ENCODE results near the gene A1BG.

The A1BG gene

DNA sequence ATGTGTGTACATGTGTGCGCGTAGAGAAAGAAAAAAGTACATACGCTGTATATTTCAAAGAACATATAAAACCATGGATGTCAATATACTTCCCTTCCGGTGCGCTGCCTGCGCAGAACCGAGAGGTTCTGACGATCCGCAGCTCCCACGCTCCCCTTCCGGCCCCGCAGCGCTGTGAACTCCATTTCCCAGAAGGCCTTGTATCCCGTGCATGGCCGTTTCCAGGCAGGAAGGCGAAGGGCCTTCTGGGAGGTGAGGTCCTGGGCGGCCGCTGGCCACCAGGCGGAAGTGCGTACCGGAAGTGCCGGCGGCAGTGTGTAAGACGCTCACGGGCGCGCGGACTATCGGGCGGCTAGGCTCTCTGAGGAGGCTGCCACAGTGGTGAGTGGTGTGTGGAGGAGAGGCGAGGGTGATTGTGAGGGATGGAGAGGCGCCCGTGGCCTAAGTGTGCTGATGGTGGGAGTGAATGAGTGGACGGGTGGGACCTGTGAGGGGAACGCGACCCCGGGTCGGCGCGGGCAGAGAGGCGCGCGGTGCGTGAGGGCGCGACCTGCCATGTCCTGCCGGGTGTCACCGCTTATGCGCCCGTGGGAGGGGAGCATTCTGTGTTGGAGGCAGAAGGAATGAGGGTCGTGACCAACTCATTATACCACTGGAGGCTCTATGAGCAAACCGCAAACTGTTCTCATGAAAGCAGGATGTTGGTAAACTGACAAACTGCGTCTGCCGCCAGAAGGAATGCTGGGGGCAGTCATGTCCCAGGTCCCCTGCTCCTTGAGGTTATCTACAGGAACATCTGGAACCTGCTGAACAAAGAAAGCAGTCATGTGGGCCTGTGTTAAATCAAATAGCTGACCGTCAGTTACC, 48.0 kb downstream of the A1BG start, which contains the start of gene ERVK3-1:
Gene ERVK3-1, plus strand, starts transcription at position 313 of the 867 bp plus-strand sequence. CDS start 6,792 bp downstream, outside the sequence.
- H3K27ac ChIP-seq: peak within 1 kb of the TSS; percentile 78
- peaks cover 54% of the 10 kb centered on the region for H3K36me3 ChIP-seq (ENCODE audit: insufficient read depth, low read length)
- peak within 1 kb of the TSS; percentile 88 for H3K9ac ChIP-seq (ENCODE audit: insufficient read length)
- peak; percentile 78 for DNase-seq (ENCODE audit: low read depth, low spot score)
- no peaks in the 10 kb centered on the region for H3K9me3 ChIP-seq (ENCODE audit: low read depth, low read length)
- H3K4me3 ChIP-seq: peak within 1 kb of the TSS; percentile 97
- TF ChIP-seq EZH2 (IDR thresholded peaks at IDR 0.05) (no peak), POLR2AphosphoS5 (IDR thresholded peaks at IDR 0.05; ENCODE audit: borderline replicate concordance, low read depth, low read length) (peak; percentile 94)

DNA sequence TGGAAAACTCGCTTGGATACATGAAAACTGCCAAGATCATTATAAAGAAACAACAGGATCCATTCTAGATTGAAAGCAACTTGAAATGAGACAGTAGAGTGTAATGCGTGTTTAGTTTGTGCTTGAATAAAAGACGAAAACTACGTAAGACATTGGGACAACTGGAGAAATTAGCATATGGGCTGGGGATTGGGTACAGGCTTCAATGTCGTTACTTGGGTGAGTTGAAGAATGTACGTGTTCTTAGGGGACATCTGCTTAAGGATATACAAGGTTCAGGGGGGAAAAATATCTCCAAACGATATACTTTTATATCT, 48.6 kb downstream of the A1BG start:
- Histone ChIP-seq H3K36me3 (ENCODE audit: insufficient read depth, low read length) (peaks cover 55% of the 10 kb centered on the region), H3K9me3 (ENCODE audit: low read depth, low read length) (no peaks in the 10 kb centered on the region), H3K27ac (peak overlapping the region; percentile 78), H3K9ac (ENCODE audit: insufficient read length) (peak overlapping the region; percentile 46), H3K4me3 (peak overlapping the region; percentile 97)
- no peak for DNase-seq (ENCODE audit: low read depth, low spot score)
- TF ChIP-seq EZH2 (IDR thresholded peaks at IDR 0.05) (no peak), POLR2AphosphoS5 (IDR thresholded peaks at IDR 0.05; ENCODE audit: borderline replicate concordance, low read depth, low read length) (no peak)

DNA sequence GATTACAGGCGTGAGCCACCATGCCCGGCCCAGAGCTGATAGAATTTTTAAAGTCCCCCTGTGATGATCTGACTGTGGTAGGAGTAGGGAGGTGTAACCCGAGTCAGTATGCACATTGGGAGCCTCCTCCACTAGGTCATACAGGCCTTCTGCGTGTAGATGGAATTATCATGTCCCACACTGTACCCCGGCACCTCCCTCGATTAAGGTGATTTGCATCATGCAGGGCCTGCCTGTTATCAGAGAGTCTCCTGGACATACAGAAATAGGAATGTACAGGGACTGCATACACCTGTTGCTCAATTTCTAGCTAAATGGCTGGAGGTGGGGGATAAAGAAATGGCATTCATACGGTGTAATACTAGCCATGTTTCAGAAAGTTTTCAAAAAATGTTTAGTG, 49.0 kb downstream of the A1BG start:
- DNase-seq (ENCODE audit: low read depth, low spot score): no peak
- Histone ChIP-seq H3K27ac (peak overlapping the region; percentile 78), H3K36me3 (ENCODE audit: insufficient read depth, low read length) (peaks cover 52% of the 10 kb centered on the region), H3K9ac (ENCODE audit: insufficient read length) (peak overlapping the region; percentile 46), H3K4me3 (peak overlapping the region; percentile 97), H3K9me3 (ENCODE audit: low read depth, low read length) (no peaks in the 10 kb centered on the region)
- TF ChIP-seq EZH2 (IDR thresholded peaks at IDR 0.05) (no peak), POLR2AphosphoS5 (IDR thresholded peaks at IDR 0.05; ENCODE audit: borderline replicate concordance, low read depth, low read length) (no peak), FOXP2 (optimal IDR thresholded peaks at IDR 0.05; ENCODE audit: control extremely low read depth, extremely low read length, insufficient read depth) (no peak)

DNA sequence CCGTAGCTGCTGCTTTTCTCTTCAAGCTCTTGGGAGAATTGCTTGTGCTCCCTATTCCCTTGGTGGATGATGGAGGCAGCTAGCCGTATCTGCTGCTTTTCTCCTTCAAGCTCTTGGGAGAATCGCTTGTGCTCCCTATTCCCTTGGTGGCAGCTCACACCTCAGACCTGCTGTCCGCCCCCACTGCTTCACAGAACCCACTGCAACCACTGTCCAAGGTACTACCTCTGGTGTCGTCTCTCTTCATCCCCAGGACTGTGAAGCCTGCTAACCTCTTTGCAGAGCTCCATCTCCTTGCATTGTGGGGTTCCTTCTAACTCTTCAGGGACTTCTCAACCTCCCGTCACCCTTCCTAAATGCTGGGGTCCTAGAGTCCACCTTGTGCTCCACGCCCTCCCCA, 52.7 kb downstream of the A1BG start:
- Histone ChIP-seq H3K4me3 (no peak overlapping the region), H3K9ac (ENCODE audit: insufficient read length) (no peak overlapping the region), H3K9me3 (ENCODE audit: low read depth, low read length) (0 out of 2 replicates have a peak, but pooled peaks cover 5% of the 10 kb centered on the region), H3K36me3 (ENCODE audit: insufficient read depth, low read length) (peaks cover 55% of the 10 kb centered on the region), H3K27ac (no peak overlapping the region)
- TF ChIP-seq FOXP2 (optimal IDR thresholded peaks at IDR 0.05; ENCODE audit: control extremely low read depth, extremely low read length, insufficient read depth) (no peak), POLR2AphosphoS5 (IDR thresholded peaks at IDR 0.05; ENCODE audit: borderline replicate concordance, low read depth, low read length) (no peak), EZH2 (IDR thresholded peaks at IDR 0.05) (no peak)
- no peak for DNase-seq (ENCODE audit: low read depth, low spot score)

DNA sequence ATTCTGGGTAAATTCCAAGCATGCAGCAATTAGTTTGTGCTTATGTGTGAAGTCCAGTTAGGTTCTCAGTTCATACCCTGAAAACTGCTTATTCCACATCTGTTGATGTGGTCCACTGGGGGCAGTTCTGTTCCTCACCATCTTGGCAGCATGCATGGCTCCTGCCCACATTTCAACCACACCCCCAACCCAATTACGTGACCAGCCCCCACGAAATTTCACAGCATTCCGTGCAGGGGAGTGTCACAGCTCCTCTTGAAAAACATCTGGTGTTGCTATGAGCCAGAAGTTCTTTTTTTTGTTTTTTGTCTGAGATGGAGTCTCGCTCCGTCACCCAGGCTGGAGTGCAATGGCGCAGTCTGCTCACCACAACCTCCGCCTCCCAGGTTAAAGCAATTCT, 57.2 kb downstream of the A1BG start:
- no peak for DNase-seq (ENCODE audit: low read depth, low spot score)
- Histone ChIP-seq H3K27ac (no peak overlapping the region), H3K36me3 (ENCODE audit: insufficient read depth, low read length) (peaks cover 95% of the 10 kb centered on the region), H3K9ac (ENCODE audit: insufficient read length) (no peak overlapping the region), H3K4me3 (no peak overlapping the region), H3K9me3 (ENCODE audit: low read depth, low read length) (peaks cover 43% of the 10 kb centered on the region; the same call in 1 of the 2 replicates)
- TF ChIP-seq FOXP2 (optimal IDR thresholded peaks at IDR 0.05; ENCODE audit: control extremely low read depth, extremely low read length, insufficient read depth): no peak
- no peak for TF ChIP-seq POLR2AphosphoS5 (IDR thresholded peaks at IDR 0.05; ENCODE audit: borderline replicate concordance, low read depth, low read length)
- TF ChIP-seq EZH2 (IDR thresholded peaks at IDR 0.05): no peak

Data from SK-N-MC (cell line).